SHP77 (cell line): ENCODE results near the gene PSMG2.
A peak's percentile ranks its signal among the peaks of the same experiment; 100 is the strongest.
"Not testable (repeated sequence)": the region's sequence is repeated elsewhere in the genome, so short reads cannot be mapped to it uniquely, and the experiment has no call there.

Source experiments
- DNase-seq, 2 experiments: peaks; one replicate each; lab custom pipeline; 2025; lab: John Stamatoyannopoulos, UW

PSMG2 gene

DNA sequence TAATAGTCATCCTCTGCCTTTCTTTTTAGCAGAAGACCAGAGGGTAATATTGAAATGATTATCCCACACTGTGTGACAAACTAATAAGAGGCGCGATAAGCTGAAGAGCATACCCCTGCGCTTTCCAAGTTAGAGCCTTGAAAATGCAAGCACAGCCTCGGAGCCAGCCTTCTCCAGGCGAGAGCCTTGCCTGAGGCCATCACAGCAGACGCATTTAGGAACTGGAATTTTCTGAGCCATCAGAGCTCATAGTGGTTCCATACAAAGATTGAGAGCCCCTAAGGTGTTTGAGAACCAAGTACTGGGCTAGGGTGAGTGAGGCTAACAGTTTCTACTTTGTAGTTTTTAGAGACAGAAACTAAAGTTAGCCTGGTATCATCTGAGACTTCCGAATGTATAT lies 19.9 kb downstream of the PSMG2 start:
- DNase-seq, result no peak

- no peak for DNase-seq
Measured at GRCh38 chr18:12726331-12726730, 23.5 kb downstream of the PSMG2 start.

DNA sequence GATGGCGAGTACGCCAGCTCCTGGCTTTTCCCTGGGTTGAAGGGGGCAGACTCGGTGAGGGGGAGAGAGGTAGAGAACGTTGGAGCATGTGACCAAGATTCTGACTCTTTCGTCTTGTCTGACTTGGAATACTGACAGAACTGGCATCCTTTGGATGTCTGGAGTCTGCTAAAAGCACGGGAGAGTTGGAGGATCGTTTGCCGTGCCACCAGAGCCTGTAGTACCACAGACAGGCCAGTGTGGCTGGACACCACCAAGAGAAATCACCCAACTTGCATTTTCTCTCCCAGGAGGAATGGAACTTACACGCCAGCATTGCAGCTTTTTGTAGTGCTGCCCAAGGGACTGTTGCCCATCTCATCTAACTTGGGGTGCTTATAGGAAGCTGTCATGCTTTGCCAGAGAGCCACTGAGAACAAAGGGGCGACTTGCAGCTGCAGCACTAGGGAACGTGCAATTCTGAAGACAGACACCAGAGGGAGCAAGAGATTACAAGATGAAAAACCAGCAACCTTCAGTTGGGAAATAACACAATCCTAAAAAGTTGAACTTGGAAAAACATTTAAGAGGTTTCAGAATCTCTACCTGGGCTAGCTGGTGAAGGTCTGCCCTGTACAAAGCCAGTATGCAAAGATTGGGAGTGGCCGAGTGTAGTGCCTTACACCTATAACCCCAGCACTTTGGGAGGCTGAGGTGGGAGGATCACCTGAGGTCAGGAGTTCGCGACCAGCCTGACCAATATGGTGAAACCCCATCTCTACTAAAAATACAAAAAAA lies 24.1 kb downstream of the PSMG2 start:
- DNase-seq, result peak; percentile 11 to 36

DNA sequence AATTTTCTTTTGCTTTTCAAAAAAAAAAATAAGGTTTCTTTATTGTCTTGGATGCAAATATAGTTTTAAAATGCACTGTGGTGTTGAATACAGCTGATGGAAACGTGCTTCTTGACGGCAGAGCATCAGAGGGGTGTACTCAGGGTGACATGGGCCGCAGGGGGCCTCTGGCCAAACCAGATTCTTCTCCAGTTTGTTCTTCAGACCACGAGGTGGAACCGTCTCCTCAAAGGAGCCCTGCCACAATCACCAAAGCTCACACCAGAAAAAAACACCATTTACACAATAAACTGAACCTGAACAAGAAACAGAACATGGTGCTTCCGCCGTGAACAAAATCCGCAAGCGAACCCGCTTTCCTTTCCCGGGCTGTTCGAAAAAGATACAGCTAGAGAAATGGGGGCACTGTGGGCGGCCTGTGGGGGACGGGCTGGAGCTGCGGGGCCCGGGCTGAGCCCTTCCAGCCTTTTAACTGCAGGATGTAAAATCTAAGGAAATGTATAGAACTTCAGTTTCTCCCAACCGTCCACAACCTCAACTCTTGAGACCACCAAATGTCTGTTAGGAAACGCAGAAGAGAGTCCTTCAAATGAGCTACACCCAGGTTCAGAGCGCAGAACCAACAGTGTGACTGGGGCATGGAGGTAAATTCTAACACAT lies 34.5 kb downstream of the PSMG2 start:
- no peak for DNase-seq

- DNase-seq, result no peak
Measured at GRCh38 chr18:12741351-12741750, 38.5 kb downstream of the PSMG2 start.

DNA sequence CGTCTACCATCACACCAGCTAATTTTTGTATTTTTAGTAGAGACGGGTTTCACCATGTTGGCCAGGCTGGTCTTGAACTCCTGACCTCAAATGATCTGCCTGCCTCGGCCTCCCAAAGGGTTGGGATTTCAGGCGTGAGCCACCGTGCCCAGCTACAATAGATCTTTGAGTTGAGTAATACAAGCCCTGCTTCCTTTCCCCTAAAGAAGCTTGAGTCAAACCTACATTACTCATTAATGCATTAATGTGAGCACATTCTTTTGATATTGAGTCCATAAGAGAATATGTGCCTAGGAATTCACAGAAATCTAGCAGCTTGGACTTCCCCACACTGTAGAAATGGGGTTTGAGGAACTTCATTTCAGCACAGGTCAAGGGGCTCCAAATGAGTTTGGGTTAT lies 39.6 kb downstream of the PSMG2 start:
- no peak for DNase-seq

DNA sequence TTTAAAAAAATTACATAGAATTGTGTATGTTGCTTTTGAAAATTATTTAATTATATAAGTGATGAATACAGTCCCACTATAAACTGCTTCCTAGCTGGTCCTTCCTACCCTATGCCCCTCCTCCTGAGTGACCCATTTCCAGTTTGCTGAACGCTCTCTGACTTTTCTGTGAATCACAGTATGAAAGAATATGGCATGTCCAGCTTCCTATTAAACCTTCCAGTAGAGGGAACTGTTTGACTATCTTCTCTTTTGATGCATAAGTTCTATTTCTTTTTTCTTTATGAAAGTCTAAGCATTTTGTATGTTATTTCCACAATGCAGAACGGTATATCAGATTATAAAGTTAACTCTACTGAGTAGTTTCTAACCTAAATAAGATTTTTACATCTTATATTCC lies 41.3 kb downstream of the PSMG2 start:
- no peak for DNase-seq

GRCh38 chr18:12745095-12745795 lies 42.4 kb downstream of the PSMG2 start:
- DNase-seq, result no peak

DNA sequence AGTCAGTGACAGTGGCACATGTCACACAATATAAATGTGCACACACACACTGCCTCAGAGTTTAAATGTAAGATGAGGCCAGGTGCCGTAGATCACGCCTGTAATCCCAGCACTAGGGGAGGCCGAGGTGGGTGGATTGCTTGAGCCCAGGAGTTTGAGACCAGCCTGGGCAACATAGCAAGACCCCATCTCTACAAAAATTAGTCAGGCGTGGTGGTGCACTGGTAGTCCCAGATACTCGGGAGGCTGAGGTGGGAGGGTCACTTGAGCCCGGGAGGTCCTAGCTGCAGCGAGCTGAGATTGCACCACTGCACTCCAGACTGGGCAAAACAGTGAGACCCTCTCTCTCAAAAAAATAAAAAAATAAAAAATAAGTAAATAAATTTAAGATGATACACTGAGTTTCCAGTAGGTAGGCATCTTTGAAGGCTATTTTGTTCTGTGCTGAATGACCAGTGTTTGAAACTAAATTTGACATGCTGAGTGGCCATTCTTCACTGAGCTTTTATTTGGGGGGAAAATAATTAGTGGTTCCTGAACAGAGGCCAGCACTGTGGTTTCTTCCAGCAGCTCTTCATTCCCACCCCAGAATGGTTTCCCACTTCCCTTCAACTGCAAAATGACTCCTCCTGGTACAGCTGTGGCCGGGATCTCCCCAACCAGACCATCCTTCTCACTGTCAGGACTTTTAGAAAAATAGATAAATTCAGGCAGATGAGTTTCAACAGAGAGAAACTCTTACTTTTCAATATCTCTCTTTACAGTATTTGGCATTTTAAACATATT lies 44.9 kb downstream of the PSMG2 start:
- DNase-seq, result no peak

GRCh38 chr18:12748671-12749070 lies 45.8 kb downstream of the PSMG2 start:
- DNase-seq, result no peak

DNA sequence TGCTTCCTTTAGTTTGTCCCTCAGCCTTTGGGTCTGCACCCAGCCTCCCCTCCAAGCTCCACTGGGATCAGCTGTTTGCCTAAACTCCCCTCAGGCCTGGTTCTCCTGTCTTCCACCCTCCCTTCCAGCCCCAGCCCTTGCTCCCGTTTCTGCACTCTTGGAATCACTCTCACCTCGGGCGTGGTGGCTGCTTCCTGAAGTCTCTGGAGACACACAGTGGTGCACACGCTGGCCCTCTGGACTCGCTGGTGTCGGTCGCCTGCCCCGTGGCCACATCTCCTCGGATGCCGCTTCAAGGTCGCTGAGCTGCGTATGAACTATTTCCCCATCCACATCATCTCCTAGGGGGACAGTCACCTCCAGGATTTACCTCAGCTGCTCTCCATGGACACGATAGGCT lies 46.3 kb downstream of the PSMG2 start:
- DNase-seq, result no peak

DNA sequence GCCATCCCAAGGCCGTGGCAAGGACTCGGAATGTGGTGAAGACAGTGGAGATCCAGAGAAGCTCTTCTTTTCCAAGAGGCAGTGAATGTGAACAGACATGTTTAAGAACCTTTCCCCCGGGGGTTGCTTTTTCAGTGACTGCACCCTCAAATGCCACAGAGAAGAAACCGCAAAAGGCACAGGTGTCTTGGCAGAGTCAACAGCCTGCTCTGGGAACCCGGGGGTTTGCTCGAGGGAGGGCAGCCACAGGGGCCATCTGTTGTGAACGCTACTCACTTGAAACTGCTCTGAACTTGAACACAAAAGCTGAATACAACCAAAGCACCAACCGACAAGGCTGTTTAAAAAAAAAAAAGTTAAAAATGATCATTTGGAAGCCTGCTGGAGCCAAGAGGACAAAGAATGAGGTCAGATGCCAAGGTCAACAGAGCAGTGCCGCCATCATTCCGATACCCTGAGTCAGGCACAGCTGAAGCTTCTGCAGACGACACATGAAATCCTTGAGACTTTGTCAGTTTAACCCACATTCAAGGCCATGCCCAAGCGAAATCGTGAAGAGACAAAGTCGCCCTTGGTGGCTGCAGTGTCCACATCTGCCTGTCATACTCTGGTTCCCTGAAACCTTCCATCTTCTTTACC lies 47.4 kb downstream of the PSMG2 start:
- no peak for DNase-seq

DNA sequence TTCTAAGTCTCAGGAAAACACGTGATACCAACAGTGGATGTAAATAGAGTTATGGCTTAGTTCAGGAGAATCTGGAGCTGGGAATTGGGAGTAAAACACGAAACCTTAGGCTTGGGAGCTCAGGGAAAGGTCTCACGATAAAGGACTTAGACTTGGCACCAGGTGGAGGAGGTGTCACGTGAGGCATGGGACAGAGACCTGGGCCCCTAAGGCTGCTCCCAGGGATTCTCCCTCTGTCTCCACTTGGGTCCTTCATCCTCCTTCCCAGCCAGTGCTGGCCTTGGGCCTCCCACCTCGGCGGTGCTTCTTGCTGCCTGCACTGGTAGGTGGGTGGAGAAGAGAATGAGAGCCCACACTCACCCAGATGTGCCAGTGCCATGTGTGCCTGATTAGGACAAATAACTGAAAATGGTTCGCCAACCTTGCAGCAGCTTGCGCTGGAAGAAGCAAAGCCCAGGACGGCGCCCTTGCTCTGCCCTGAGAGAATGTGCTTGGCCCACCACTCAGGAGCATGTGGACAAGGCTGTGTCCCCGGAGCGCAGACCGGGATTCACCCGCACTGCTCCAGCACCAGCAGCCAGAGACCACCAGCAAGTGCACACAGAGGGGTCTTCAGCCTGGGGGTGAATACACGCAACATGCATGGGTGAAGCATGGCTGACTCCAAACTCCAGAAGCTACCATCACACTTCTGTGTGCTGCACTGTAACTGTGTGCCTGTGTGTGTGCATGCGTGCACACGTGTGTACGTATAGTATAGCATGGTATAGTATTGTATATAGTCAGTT lies 48.1 kb downstream of the PSMG2 start:
- no peak for DNase-seq

DNA sequence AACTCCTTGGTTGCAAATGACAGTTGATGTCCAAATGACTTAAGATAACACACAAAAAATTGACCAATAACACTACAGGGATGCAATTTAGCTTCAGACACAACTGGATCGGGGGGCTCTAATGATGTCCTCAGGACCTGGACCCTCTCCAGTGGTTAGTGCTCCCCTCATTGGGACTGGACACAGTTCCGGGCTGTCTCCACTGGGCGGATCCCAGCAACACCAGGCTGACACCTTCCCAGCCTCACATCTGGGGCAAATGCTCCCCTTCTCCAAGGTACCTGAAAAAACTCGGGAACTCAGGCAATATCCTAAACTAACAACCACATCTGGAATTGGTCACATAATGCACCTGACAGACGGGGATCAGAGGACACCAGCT lies 48.7 kb downstream of the PSMG2 start:
- no peak for DNase-seq

- no peak for DNase-seq
Measured at GRCh38 chr18:12751891-12752290, 49.0 kb downstream of the PSMG2 start.

- DNase-seq, result no peak
Measured at GRCh38 chr18:12754511-12754910, 51.7 kb downstream of the PSMG2 start.

DNA sequence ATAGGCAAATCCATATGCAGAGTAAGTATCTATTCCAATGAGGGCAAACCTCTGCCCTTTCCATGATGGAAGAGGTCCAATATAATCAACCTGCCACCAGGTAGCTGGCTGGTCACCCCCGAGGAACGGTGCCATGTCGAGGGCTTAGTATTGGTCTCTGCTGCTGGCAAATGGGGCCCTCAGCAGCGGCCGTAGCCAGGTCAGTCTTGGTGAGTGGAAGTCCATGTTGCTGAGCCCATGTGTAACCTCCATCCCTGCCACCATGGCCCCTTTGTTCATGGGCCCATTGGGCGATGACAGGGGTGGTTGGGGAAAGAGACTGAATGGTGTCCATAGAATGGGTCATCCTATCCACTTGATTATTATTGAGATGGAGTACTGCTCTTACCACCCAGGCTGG lies 52.8 kb downstream of the PSMG2 start:
- not testable (repeated sequence) for DNase-seq

DNA sequence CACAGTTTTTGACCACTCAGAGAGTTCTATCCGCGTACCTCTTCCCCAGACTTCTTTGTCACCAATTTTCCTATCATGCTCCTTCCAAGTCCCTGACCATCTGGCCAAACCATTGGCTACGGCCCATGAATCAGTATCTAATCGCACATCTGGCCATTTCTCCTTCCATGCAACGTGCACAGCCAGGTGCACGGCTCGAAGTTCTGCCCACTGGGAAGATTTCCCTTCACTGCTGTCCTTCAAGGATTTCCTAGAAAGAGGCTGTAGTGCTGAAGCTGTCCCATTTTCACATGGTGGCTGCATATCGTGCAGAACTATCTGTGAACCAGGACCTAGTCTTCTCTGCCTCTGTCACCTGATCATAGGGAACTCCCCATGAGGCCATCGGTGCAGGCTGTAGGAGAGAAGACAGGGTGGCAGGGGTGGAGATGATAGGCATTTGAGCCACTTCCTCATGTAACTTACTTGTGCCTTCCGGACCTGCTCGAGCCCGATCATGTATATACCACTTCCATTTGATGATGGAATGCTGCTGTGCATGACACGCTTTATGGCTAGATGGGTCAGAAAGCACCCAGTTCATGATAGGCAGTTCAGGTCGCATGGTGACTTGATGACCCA lies 53.9 kb downstream of the PSMG2 start:
- DNase-seq, result not testable (repeated sequence)

GRCh38 chr18:12758566-12758965 lies 55.7 kb downstream of the PSMG2 start:
- not testable (repeated sequence) for DNase-seq

DNA sequence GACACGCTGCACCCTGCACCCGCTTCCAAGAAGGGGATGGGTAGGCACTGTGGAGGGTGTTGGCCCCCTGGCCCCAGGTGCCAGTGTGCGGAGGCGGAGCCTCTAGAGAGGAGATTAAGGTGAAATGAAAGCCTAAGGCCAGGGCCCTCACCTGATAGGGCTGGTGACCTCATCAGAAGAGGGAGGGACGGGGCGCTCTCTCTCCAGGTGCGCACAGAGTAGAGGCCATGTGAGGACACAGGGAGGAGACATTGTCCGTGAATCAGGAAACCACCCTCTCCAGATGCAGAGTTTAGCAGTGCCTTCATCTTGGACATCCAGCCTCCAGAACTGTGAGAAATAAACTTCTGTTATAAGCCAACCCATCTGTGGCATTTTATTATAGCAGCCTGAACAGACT lies 62.3 kb downstream of the PSMG2 start:
- no peak for DNase-seq

- no peak for DNase-seq
Measured at GRCh38 chr18:12765586-12765985, 62.7 kb downstream of the PSMG2 start.
